PFSK-1 (cell line): ENCODE measurements around the gene ABCA7.

Source experiments
- FOXP2 ChIP-seq: optimal IDR thresholded peaks from 2 replicates; pipeline ENCODE3; 2011; ENCODE audit warnings: borderline replicate concordance, control low read depth, inconsistent platforms; ENCODE audit not compliant: insufficient read depth; ENCODE audit errors: extremely low read length, extremely low read depth
- POLR2AphosphoS5 ChIP-seq: IDR thresholded peaks from 2 replicates; pipeline ENCODE4 v1.6.1; 2012; ENCODE audit warnings: low read depth, mild to moderate bottlenecking, control low read depth, low read length, moderate library complexity
- REST ChIP-seq, 2 experiments: IDR thresholded peaks; 2 replicates each; pipeline versions ENCODE4 v1.6.1 to v1.8.0; 2011 to 2012; ENCODE audit warnings: low read depth in 2 of 2, low read length in 2 of 2, control low read depth in 1 of 2, inconsistent platforms in 1 of 2, mild to moderate bottlenecking in 1 of 2, moderate library complexity in 1 of 2; ENCODE audit not compliant: insufficient read depth in 1 of 2
- SIN3A ChIP-seq: IDR thresholded peaks from 2 replicates; pipeline ENCODE4 v1.6.1; 2012; ENCODE audit warnings: mild to moderate bottlenecking, low read length, moderate library complexity, borderline replicate concordance; ENCODE audit not compliant: insufficient read depth
- TAF1 ChIP-seq: IDR thresholded peaks from 2 replicates; pipeline ENCODE4 v1.6.1; 2012; ENCODE audit warnings: low read length, control low read depth, borderline replicate concordance; ENCODE audit not compliant: insufficient read depth

GRCh38 chr19:1000095-1000494 is 39.8 kb upstream of the ABCA7 start, which contains the start of gene GRIN3B:
- no peak for TF ChIP-seq POLR2AphosphoS5
- no peak for TF ChIP-seq SIN3A
- no peak for TF ChIP-seq TAF1
- TF ChIP-seq REST (IDR thresholded peaks at IDR 0.05; ENCODE audit: insufficient read depth in 1 of 2, low read depth in 2 of 2, low read length in 2 of 2) = no peak
- no peak for TF ChIP-seq FOXP2
